SU-DHL-6 (cell line): ENCODE data around the gene DLG2.

Experiments
- H2AFZ ChIP-seq: fragments of 200-600 bp; sonication (generic); 2 replicates; pipeline ENCODE4 v1.6.1; 2014; ENCODE audit warnings: low read depth, mild to moderate bottlenecking, moderate library complexity, mixed read lengths, antibody characterized with exemption, low read length; ENCODE audit not compliant: severe bottlenecking
- H3F3A ChIP-seq: fragments of 200-600 bp; shearing (Covaris generic); 2 replicates; pipeline ENCODE4 v1.6.0; 2016; ENCODE audit warnings: antibody characterized with exemption, mild to moderate bottlenecking; ENCODE audit not compliant: insufficient read depth
- H3K27ac ChIP-seq: fragments of 200-600 bp; sonication (generic); 2 replicates; pipeline ENCODE4 v1.5.1; 2016; ENCODE audit warnings: low read depth, mild to moderate bottlenecking, low read length, moderate library complexity, mixed read lengths
- H3K27me3 ChIP-seq: fragments of 200-600 bp; sonication (generic), shearing (Covaris generic); 2 replicates; pipeline ENCODE4 v1.6.0; 2014; ENCODE audit warnings: mild to moderate bottlenecking, low read length
- H3K36me3 ChIP-seq: fragments of 200-600 bp; sonication (generic); 2 replicates; pipeline ENCODE4 v1.6.1; 2014; ENCODE audit warnings: mild to moderate bottlenecking, low read length, mixed read lengths
- H3K4me2 ChIP-seq: fragments of 300-600, 200-600 bp; shearing (Covaris generic), sonication (generic); 2 replicates; pipeline ENCODE4 v1.6.0; 2014; ENCODE audit warnings: low read length, low read depth, mild to moderate bottlenecking; ENCODE audit not compliant: poor library complexity, severe bottlenecking
- H3K4me3 ChIP-seq: fragments of 200-600 bp; sonication (generic); 2 replicates; pipeline ENCODE4 v1.5.1; 2014; ENCODE audit warnings: antibody characterized with exemption, low read length, mild to moderate bottlenecking, mixed read lengths; ENCODE audit not compliant: insufficient read depth, poor library complexity, severe bottlenecking
- H3K79me2 ChIP-seq: fragments of 200-600 bp; sonication (generic); 2 replicates; pipeline ENCODE4 v1.6.1; 2014; ENCODE audit warnings: mild to moderate bottlenecking, low read length, moderate library complexity; ENCODE audit not compliant: insufficient read depth
- H3K9ac ChIP-seq: fragments of 200-600 bp; sonication (generic); 2 replicates; pipeline ENCODE4 v1.7.0; 2014; ENCODE audit warnings: mild to moderate bottlenecking, low read length
- H3K9me2 ChIP-seq: fragments of 200-600 bp; sonication (generic); replicated peaks from 2 replicates; pipeline ENCODE4 v1.6.1; 2014; ENCODE audit warnings: low read length; ENCODE audit not compliant: insufficient read depth
- H3K9me3 ChIP-seq: fragments of 200-600 bp; sonication (generic); 2 replicates; pipeline ENCODE4 v1.6.1; 2014; ENCODE audit warnings: low read length, mixed read lengths; ENCODE audit not compliant: insufficient read depth
- H4K20me1 ChIP-seq: fragments of 200-600 bp; sonication (generic); 2 replicates; pipeline ENCODE4 v1.6.1; 2014; ENCODE audit warnings: low read depth, mild to moderate bottlenecking, antibody characterized with exemption, low read length, moderate library complexity, mixed read lengths
- EZH2phosphoT487 ChIP-seq: fragments of 200-600 bp; sonication (generic), shearing (Covaris generic); conservative IDR thresholded peaks from 2 replicates; pipeline ENCODE4 v1.6.1; 2018; ENCODE audit warnings: mild to moderate bottlenecking, antibody characterized with exemption, low read length, moderate library complexity, mixed read lengths
- TF ChIP-seq, protein P1 (sequence below): fragments of 200-600 bp; sonication (generic); IDR thresholded peaks from one replicate; pipeline ENCODE4 v1.5.1; 2017; ENCODE audit warnings: antibody characterized with exemption, mild to moderate bottlenecking, low read length, moderate library complexity; ENCODE audit not compliant: insufficient read depth, poor library complexity, severe bottlenecking

DLG2 gene

DNA sequence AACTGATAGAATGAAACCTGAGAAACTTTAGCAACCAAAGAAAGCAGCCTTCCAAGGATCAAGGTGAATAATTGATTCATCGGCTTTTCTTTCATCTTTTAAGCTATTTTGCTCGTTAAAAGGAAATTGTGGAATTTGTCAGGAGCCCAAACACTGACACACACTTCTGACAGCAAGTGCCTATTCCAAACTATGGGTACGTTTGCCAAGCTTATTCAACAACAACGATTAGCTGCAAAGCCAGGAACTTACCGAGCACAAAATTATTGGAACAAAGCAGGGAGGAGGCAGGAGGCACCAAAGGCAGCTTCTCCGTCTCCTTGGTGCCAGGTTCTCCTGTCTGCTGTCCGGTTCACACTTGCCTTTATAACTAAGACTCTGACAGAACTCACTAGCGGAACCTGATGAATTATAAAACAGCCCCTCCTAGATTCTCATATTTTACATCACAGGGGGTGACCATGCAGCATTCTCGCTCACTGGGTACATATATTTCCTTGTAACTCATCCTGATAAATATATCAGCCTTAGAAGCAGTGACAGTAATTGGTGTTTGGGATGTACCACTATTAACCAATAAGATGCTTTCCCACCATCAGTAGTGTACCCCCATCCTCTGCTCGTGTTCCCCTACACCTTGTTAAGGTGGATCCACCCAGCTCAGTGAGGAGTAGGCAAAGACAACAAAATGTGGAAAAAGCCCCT lies 1945.1 kb downstream of the DLG2 start:
- Histone ChIP-seq H3K36me3 (no peaks in the 10 kb centered on the region), H3K9ac (no peak overlapping the region), H3K4me3 (no peak overlapping the region), H3K4me2 (no peak overlapping the region), H3K9me3 (no peaks in the 10 kb centered on the region), H3K9me2 (no peaks in the 10 kb centered on the region), H3K79me2 (no peaks in the 10 kb centered on the region), H3F3A (no peaks in the 10 kb centered on the region), H3K27ac (no peak overlapping the region), H3K27me3 (no peaks in the 10 kb centered on the region), H4K20me1 (no peaks in the 10 kb centered on the region), H2AFZ (no peak overlapping the region)
- TF ChIP-seq, protein P1, sequence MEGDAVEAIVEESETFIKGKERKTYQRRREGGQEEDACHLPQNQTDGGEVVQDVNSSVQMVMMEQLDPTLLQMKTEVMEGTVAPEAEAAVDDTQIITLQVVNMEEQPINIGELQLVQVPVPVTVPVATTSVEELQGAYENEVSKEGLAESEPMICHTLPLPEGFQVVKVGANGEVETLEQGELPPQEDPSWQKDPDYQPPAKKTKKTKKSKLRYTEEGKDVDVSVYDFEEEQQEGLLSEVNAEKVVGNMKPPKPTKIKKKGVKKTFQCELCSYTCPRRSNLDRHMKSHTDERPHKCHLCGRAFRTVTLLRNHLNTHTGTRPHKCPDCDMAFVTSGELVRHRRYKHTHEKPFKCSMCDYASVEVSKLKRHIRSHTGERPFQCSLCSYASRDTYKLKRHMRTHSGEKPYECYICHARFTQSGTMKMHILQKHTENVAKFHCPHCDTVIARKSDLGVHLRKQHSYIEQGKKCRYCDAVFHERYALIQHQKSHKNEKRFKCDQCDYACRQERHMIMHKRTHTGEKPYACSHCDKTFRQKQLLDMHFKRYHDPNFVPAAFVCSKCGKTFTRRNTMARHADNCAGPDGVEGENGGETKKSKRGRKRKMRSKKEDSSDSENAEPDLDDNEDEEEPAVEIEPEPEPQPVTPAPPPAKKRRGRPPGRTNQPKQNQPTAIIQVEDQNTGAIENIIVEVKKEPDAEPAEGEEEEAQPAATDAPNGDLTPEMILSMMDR: no peak
- no peak for TF ChIP-seq EZH2phosphoT487

DNA sequence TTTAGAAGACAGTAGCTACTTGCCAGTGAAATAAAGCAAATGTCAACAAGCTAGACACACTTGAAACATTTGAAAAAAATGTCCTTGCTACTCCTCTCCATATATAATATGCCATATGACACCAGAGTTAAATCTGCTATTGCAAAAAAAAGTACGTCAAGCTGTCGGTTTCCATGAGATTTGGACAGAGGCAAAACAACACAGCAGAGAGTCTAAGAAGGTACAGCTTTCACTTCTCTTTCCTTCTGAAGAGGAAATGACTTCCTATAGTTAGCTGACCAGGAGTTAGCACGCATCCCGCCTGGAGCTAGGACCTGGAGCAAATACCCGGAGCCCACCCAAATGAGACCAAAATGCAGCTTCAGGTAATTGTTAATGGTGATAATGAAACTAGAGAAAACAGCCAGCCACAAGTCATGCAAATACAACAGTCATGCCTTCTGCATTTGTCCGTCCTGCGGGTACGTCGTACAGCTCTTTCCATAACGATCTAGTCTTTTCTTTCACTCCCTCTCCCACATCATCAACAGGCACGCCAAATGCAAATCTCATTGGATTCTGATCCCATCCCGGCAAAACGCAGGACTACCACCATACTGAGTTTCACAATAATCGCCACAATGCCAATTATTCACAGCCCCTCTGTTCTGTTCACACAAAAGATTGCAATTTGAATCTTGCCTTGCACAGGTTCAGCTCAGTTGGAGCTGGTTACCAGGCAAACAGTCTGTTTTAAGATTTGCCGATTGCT lies 1945.9 kb downstream of the DLG2 start:
- no peaks in the 10 kb centered on the region for H4K20me1 ChIP-seq
- H3K9me2 ChIP-seq: no peaks in the 10 kb centered on the region
- H3K9ac ChIP-seq: no peak overlapping the region
- H3K9me3 ChIP-seq: no peaks in the 10 kb centered on the region
- H3K36me3 ChIP-seq: no peaks in the 10 kb centered on the region
- H2AFZ ChIP-seq: no peak overlapping the region
- H3K27me3 ChIP-seq: no peaks in the 10 kb centered on the region
- H3K4me2 ChIP-seq: peak overlapping the region; percentile 7
- H3K4me3 ChIP-seq: no peak overlapping the region
- H3K27ac ChIP-seq: no peak overlapping the region
- H3F3A ChIP-seq: no peaks in the 10 kb centered on the region
- TF ChIP-seq EZH2phosphoT487: no peak
- TF ChIP-seq, protein P1: no peak
- no peaks in the 10 kb centered on the region for H3K79me2 ChIP-seq

DNA sequence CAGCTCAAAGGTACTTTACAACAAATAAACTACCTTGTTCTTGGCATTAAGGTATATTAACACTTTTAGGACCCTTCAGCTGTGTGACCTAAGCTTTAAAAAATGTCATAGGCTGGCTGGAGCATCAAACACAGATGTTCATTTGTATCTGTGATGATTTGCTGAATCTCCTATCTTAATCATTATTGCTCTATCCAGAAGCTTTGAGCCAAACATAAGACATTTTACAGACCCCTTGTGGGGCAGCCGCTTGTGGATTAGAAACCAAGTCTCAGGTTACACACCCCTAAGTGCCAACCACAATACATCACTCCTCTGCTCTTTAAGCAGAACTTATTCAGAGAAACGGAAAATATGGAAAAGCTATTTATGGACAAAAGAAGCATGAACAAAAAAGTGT lies 1946.8 kb downstream of the DLG2 start:
- no peak overlapping the region for H3K4me2 ChIP-seq
- H3K9me2 ChIP-seq: no peaks in the 10 kb centered on the region
- no peak overlapping the region for H3K4me3 ChIP-seq
- H3K9me3 ChIP-seq: no peaks in the 10 kb centered on the region
- TF ChIP-seq, protein P1: no peak
- no peak for TF ChIP-seq EZH2phosphoT487
- H2AFZ ChIP-seq: no peak overlapping the region
- H3K27ac ChIP-seq: no peak overlapping the region
- H4K20me1 ChIP-seq: no peaks in the 10 kb centered on the region
- no peak overlapping the region for H3K9ac ChIP-seq
- no peaks in the 10 kb centered on the region for H3K79me2 ChIP-seq
- H3K36me3 ChIP-seq: no peaks in the 10 kb centered on the region
- no peaks in the 10 kb centered on the region for H3K27me3 ChIP-seq
- H3F3A ChIP-seq: no peaks in the 10 kb centered on the region
